HepG2 (cell line): ENCODE measurements around the gene MBD5. TPM values are rescaled to one million over a fixed set of nuclear protein-coding genes. Genes with fewer than 3 reads are reported as not detected.

Experiments
- ARNTL ChIP-seq: sonication (generic); formaldehyde crosslinking; IDR thresholded peaks from 2 replicates; pipeline ENCODE4 v1.4.0; 2020; ENCODE audit warnings: mild to moderate bottlenecking, missing genetic modification reagents
- FOXA1 ChIP-seq, 2 experiments: fragments of 450-650 bp in 1 of 2; sonication (generic) in 1 of 2; formaldehyde crosslinking in 1 of 2; IDR thresholded peaks; 2 replicates each; pipeline versions ENCODE4 v1.4.0 to v1.6.1; 2016 to 2020; ENCODE audit warnings: missing genetic modification reagents in 1 of 2
- FOXO4 ChIP-seq: sonication (generic); formaldehyde crosslinking; conservative IDR thresholded peaks from 2 replicates; pipeline ENCODE4 v1.8.1; 2023; ENCODE audit warnings: missing genetic modification reagents
- MBNL3 ChIP-seq: fragments of 250-450 bp; sonication (Bioruptor Pico); conservative IDR thresholded peaks from 2 replicates; pipeline ENCODE4 v1.8.0; 2022; ENCODE audit warnings: mild to moderate bottlenecking, inconsistent platforms
- MTF2 ChIP-seq: sonication (generic); formaldehyde crosslinking; IDR thresholded peaks from 2 replicates; pipeline ENCODE4 v1.5.0; 2020; ENCODE audit warnings: missing genetic modification reagents, borderline replicate concordance
- PATZ1 ChIP-seq: sonication (generic); formaldehyde crosslinking; IDR thresholded peaks from 2 replicates; pipeline ENCODE4 v1.4.0; 2020; ENCODE audit warnings: missing genetic modification reagents
- POGZ ChIP-seq: sonication (generic); formaldehyde crosslinking; IDR thresholded peaks from 2 replicates; pipeline ENCODE4 v1.4.0; 2020; ENCODE audit warnings: mild to moderate bottlenecking, missing genetic modification reagents
- SOX6 ChIP-seq, 2 experiments: fragments of 450-650 bp in 1 of 2; sonication (generic) in 1 of 2; formaldehyde crosslinking in 1 of 2; IDR thresholded peaks; 2 replicates each; pipeline versions ENCODE4 v1.4.0 to v1.6.1; 2017 to 2020; ENCODE audit warnings: antibody characterized with exemption in 1 of 2, mild to moderate bottlenecking in 1 of 2, missing genetic modification reagents in 1 of 2
- ZFP36 ChIP-seq: fragments of 150-350 bp; IDR thresholded peaks from 2 replicates; pipeline ENCODE4 v1.6.1; 2018; ENCODE audit warnings: borderline replicate concordance, low read length, low read depth; ENCODE audit not compliant: partially characterized antibody
- ZMYM4 ChIP-seq: sonication (generic); formaldehyde crosslinking; IDR thresholded peaks from 2 replicates; pipeline ENCODE4 v1.8.1; 2023; ENCODE audit warnings: mild to moderate bottlenecking, missing genetic modification reagents
- ZNF225 ChIP-seq: sonication (generic); formaldehyde crosslinking; IDR thresholded peaks from 2 replicates; pipeline ENCODE4 v1.4.0; 2020; ENCODE audit warnings: mild to moderate bottlenecking, missing genetic modification reagents
- ZNF329 ChIP-seq: sonication (generic); formaldehyde crosslinking; IDR thresholded peaks from 2 replicates; pipeline ENCODE4 v1.9.0; 2021; ENCODE audit warnings: low read depth, mild to moderate bottlenecking, missing genetic modification reagents
- ZNF350 ChIP-seq: sonication (generic); formaldehyde crosslinking; IDR thresholded peaks from 2 replicates; pipeline ENCODE4 v1.4.0; 2020; ENCODE audit warnings: mild to moderate bottlenecking, low read depth, missing genetic modification reagents, borderline replicate concordance
- ZNF652 ChIP-seq: IDR thresholded peaks from 2 replicates; pipeline ENCODE4 v1.6.1; 2016; ENCODE audit warnings: low read depth, borderline replicate concordance
- ZNF816 ChIP-seq: sonication (generic); formaldehyde crosslinking; IDR thresholded peaks from 2 replicates; pipeline ENCODE4 v1.8.0; 2022; ENCODE audit warnings: missing genetic modification reagents, mild to moderate bottlenecking, borderline replicate concordance
- polyA plus RNA-seq, 8 experiments: library from polyadenylated mRNA; depleted of rRNA in 3 of 8; stranded (reverse) in 7 of 8; unstranded in 1 of 8; fragments of >200 nt; fragmentation: Illumina TruSeq in 4 of 8; extraction: Trizol in 4 of 8; gene quantifications; 2 replicates each; pipeline versions ENCODE4 v1.2.1 to v1.2.3, GENCODE V29; 2011 to 2016; ENCODE audit warnings: low read depth in 4 of 8, missing spikeins in 1 of 8, mixed read lengths in 1 of 8; ENCODE audit not compliant: insufficient read depth in 1 of 8
- total RNA-seq, 5 experiments: library from RNA; depleted of rRNA; stranded (reverse); fragments of >200 nt; fragmentation: Illumina TruSeq; extraction: Trizol; gene quantifications; 2 replicates each; pipeline ENCODE4 v1.2.3, GENCODE V29; 2016; ENCODE audit warnings: low read depth in 1 of 5
- TF ChIP-seq, protein P1 (sequence below): sonication (generic); formaldehyde crosslinking; IDR thresholded peaks from 2 replicates; pipeline ENCODE4 v1.4.0; 2020; ENCODE audit warnings: missing genetic modification reagents
- TF ChIP-seq, protein P2 (sequence below): sonication (generic); formaldehyde crosslinking; IDR thresholded peaks from 2 replicates; pipeline ENCODE4 v1.5.1; 2020; ENCODE audit warnings: mild to moderate bottlenecking, missing genetic modification reagents
- TF ChIP-seq, protein P3 (sequence below): sonication (generic); formaldehyde crosslinking; IDR thresholded peaks from 2 replicates; pipeline ENCODE4 v1.4.0; 2020; ENCODE audit warnings: missing genetic modification reagents

Gene MBD5
- total and polyA plus RNA-seq, 2 of the 13 experiments (the other 11 are each of a cell fraction or from before 2014, with no cell fraction given): 13.5 to 26.4 TPM

DNA sequence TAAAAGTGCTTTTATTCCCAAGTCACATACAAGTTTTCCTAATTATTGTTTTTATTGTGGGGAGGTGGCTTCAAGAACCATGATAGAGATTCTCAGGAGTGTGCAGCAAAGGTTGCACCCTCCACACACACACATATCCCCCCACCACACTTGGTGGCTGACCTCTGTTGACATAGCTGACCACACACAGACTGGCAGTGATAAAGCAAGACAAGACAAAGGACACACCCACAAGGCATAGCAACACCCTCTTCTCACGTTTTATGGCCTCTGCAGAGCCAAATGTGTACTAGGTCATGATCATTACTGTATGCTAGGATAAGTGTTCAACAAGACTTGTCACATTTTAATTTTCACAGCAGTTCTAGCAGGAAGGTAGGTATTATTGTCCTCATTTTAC lies 480.7 kb downstream of the MBD5 start (continued):
- 0 out of 2 replicates have a peak, but pooled peaks have one; percentile 33 for TF ChIP-seq POGZ
- no peak for TF ChIP-seq FOXA1 (IDR thresholded peaks at IDR 0.05)
- peak; percentile 88 for TF ChIP-seq FOXA1 (CRISPR knock-in tag; IDR thresholded peaks at IDR 0.05)
- TF ChIP-seq, protein P1, sequence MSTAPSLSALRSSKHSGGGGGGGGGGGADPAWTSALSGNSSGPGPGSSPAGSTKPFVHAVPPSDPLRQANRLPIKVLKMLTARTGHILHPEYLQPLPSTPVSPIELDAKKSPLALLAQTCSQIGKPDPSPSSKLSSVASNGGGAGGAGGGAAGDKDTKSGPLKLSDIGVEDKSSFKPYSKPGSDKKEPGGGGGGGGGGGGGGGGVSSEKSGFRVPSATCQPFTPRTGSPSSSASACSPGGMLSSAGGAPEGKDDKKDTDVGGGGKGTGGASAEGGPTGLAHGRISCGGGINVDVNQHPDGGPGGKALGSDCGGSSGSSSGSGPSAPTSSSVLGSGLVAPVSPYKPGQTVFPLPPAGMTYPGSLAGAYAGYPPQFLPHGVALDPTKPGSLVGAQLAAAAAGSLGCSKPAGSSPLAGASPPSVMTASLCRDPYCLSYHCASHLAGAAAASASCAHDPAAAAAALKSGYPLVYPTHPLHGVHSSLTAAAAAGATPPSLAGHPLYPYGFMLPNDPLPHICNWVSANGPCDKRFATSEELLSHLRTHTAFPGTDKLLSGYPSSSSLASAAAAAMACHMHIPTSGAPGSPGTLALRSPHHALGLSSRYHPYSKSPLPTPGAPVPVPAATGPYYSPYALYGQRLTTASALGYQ (CRISPR knock-in tag): no peak
- TF ChIP-seq, protein P2, sequence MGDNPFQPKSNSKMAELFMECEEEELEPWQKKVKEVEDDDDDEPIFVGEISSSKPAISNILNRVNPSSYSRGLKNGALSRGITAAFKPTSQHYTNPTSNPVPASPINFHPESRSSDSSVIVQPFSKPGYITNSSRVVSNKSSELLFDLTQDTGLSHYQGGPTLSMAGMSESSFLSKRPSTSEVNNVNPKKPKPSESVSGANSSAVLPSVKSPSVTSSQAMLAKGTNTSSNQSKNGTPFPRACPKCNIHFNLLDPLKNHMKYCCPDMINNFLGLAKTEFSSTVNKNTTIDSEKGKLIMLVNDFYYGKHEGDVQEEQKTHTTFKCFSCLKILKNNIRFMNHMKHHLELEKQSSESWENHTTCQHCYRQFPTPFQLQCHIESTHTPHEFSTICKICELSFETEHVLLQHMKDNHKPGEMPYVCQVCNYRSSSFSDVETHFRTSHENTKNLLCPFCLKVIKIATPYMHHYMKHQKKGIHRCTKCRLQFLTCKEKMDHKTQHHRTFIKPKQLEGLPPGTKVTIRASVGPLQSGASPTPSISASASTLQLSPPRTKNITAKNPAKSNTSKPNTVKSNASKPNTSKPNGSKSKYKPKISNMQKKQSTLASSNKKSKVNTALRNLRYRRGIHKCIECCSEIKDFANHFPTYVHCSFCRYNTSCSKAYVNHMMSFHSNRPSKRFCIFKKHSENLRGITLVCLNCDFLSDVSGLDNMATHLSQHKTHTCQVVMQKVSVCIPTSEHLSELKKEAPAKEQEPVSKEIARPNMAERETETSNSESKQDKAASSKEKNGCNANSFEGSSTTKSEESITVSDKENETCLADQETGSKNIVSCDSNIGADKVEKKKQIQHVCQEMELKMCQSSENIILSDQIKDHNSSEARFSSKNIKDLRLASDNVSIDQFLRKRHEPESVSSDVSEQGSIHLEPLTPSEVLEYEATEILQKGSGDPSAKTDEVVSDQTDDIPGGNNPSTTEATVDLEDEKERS (CRISPR knock-in tag): no peak
- no peak for TF ChIP-seq ZNF329
- no peak for TF ChIP-seq MTF2 (CRISPR knock-in tag)
- no peak for TF ChIP-seq SOX6 (IDR thresholded peaks at IDR 0.05)
- 0 out of 2 replicates have a peak, but pooled peaks have one; percentile 33 for TF ChIP-seq SOX6 (CRISPR knock-in tag; IDR thresholded peaks at IDR 0.05)
- 0 out of 2 replicates have a peak, but pooled peaks have one; percentile 29 for TF ChIP-seq ZMYM4
- no peak for TF ChIP-seq ZFP36
- TF ChIP-seq ARNTL (CRISPR knock-in tag): no peak
- TF ChIP-seq ZNF225 (CRISPR knock-in tag): no peak
- TF ChIP-seq ZNF350 (CRISPR knock-in tag): no peak
- no peak for TF ChIP-seq ZNF816 (CRISPR knock-in tag)
- TF ChIP-seq ZNF652: no peak
- TF ChIP-seq, protein P3, sequence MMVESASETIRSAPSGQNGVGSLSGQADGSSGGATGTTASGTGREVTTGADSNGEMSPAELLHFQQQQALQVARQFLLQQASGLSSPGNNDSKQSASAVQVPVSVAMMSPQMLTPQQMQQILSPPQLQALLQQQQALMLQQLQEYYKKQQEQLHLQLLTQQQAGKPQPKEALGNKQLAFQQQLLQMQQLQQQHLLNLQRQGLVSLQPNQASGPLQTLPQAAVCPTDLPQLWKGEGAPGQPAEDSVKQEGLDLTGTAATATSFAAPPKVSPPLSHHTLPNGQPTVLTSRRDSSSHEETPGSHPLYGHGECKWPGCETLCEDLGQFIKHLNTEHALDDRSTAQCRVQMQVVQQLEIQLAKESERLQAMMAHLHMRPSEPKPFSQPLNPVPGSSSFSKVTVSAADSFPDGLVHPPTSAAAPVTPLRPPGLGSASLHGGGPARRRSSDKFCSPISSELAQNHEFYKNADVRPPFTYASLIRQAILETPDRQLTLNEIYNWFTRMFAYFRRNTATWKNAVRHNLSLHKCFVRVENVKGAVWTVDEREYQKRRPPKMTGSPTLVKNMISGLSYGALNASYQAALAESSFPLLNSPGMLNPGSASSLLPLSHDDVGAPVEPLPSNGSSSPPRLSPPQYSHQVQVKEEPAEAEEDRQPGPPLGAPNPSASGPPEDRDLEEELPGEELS (CRISPR knock-in tag): no peak
- TF ChIP-seq MBNL3 (CRISPR knock-in tag): no peak
- TF ChIP-seq PATZ1 (CRISPR knock-in tag): peak; percentile 63
- TF ChIP-seq FOXO4 (CRISPR knock-in tag): no peak
